GM18909 (cell line): Measurements from ENCODE around the gene MT1A.
"Not testable (repeated sequence)": the region's sequence is repeated elsewhere in the genome, so short reads cannot be mapped to it uniquely, and the experiment has no call there.

Experiments used
- ATAC-seq: cut with Tn5 transposase; IDR thresholded peaks from one replicate; pipeline ENCODE4 v1.9.1; 2021; ENCODE audit warnings: mild to moderate bottlenecking; ENCODE audit not compliant: unreplicated experiment, poor library complexity

MT1A gene

DNA sequence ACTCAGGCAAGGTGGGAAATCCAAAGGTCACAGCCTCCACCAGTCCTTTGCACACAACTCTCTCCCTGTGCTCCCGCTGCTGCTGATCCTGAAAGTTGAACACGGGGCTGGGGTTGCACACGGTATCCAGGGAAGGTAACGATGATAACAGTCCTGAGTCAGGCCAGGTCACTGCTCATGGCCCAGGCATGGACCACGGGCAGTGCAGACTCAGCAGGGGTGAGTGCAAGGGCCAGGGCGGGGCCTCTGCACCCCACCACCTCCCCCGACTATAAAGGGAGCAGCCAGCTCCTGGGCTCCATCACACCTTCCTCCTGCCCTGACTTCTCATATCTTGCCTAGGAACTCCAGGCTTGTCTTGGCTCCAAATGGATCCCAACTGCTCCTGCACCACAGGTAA is 13.1 kb downstream of the MT1A start, which contains the start of gene MT1B:
Gene MT1B (plus strand): TSS at position 301 of the 400 bp plus-strand sequence. CDS start 68 bp downstream, at position 369.
- no peak for ATAC-seq

DNA sequence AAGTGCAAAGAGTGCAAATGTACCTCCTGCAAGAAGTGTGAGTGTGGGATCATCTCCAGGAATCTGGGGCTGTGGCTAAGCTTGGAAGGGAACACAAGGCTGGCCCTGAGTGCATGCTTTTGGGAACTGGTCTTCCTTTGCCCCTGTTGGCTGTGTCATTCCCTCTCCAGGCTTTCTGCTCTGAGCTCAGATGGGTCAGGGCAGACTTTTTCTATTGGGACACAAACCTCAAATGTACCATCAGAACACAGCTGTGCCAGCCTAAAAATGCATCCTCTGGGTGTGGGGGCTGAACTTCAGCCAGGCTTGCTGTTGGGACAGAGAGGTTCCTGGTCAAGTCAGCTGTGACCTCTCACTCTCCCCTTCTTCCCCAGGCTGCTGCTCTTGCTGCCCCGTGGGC is 14.1 kb downstream of the MT1A start:
- no peak for ATAC-seq

DNA sequence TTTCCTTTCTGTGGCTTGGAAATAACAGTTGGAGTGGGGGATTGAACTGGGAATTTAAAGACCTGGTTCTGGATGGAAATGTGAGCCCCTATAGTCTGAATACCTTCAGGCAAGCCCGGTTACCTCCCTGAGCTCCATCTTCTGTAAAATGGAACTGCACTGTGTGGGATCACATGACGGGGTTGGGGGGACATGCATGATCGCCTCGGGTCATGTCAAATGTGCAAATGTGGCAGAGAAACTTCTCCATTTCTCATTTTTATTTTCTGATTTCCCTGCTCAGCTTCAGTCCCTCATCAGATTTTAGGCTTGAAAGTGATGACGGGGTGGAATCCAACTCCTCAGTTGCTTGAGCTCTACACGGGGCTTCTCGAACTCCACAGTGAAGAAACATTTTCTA is 14.8 kb downstream of the MT1A start:
- no peak for ATAC-seq

DNA sequence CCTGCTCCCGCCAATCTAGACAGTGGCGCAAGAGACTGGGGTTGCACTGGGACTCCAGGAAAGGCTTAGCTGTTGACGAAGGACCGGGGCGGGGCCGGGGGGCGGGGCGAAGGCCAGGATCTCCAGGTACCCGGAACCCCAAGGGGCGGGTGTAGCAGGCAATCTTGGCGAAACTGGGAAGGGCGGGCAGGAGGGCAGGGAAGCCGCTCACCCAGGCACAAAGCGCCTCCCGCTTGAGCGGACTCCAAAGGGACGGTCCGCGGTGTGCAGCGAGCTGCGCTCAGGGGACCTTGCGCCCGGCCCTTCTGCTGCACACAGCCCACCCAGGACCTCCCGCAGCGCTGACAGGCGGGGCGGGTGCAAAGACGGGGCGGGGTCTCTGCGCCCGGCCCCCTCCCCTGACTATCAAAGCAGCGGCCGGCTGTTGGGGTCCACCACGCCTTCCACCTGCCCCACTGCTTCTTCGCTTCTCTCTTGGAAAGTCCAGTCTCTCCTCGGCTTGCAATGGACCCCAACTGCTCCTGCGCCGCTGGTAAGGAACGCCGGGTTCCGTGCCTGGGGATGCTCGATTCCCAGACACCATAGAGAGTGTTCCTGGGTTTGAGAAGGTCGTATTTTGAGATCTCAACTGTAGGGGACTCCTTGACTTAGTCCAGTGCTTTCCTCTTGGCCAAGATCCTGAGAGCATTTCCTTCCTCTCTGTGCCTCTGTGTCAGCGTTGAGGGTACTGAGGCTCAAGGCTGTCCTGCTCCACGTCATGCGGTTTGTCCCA is 19.3 kb downstream of the MT1A start, which contains the start of gene MT1F:
Gene MT1F (plus strand): TSS at position 405 of the 772 bp plus-strand sequence. CDS start 100 bp downstream, at position 505.
- no peak for ATAC-seq

DNA sequence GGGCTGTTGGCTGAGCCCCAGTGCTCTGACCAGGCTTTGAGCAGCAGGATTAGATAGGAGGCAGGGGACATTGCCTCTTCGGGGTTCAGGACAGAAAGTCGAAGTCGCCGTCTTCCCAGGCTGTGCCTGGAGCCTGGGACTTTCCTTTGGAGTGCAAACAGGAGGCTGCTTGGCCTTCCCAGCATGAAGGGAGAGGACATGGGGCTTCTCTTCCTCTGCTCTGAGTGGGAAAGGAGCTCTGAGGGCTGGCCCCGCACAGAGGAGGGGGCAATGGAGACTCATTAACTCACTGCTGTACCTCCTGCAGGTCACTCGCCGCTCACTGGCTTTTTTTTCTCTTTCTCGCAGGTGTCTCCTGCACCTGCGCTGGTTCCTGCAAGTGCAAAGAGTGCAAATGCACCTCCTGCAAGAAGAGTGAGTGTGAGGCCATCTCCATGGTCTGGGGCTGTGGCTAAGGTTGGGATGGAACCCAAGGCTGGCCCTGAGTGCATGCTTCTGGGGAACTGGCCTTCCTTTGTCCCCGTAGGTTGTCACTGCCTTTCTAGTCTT is 19.9 kb downstream of the MT1A start:
- no peak for ATAC-seq

DNA sequence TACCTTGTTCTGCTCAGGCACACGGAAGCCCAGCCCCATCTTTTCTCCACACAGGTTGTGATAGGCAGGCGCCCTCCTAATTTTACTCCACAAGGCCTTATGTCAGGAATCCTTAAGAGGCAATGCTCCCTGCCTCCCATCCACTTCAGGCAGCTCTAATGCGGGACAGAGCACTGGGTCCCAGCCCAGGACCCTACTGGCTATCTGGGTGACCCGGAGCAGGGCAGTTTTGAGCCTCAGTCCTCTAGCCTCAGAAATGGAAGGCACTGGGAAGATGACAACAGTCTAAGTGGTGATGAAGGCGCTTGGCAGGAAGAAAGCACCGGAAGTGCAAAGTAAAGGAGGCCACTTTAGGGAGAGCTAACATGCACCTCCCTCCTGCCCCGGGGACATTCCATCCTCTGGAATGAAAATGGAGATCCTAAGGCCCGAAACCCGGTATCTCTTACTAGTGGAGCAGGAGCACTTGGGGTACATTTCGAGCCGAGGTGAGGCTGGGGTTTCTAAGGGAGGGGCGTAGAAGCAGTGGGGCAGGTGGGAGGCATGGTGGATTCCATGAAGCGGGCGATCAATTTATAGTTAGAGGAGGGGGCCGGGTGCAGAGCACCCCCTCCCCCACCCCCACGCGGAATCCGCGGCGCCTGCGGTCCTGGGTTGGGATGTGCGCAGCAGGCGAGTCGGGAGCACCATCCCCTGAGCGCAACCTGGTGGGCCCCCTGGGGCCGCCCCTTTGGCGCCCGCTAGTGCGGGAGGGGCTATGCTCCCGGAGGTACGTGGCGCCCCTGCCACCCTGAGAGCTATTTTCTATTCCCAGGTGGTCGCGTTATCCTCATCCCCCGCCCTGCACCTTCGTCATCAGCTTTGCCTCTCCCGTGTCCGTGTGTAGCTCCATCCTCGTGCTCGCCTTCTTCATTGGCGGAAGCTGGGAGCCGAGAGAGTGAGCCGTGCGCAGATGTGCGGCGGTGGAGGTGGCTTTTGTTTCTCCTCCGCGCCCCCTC is 24.2 kb downstream of the MT1A start:
- ATAC-seq = no peak

DNA sequence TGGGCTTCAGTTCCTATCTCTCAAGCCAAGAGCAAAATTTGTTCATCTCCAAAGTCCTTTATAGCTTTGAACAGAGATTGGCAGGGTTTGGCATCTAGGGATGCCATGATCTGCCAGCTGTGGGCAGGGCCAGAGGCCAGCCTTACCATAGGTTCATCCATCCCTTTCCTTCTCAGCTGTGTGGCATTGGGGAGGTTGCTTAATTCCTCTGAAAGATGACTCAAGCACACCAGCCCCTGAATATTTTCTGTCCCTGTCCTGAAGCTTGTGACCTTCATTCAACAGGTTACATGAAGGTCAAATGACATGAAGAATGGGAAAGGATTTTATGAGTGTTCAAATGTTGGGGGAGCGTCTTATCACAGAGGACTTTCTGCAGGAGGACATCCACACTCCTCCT is 26.0 kb downstream of the MT1A start:
- no peak for ATAC-seq

DNA sequence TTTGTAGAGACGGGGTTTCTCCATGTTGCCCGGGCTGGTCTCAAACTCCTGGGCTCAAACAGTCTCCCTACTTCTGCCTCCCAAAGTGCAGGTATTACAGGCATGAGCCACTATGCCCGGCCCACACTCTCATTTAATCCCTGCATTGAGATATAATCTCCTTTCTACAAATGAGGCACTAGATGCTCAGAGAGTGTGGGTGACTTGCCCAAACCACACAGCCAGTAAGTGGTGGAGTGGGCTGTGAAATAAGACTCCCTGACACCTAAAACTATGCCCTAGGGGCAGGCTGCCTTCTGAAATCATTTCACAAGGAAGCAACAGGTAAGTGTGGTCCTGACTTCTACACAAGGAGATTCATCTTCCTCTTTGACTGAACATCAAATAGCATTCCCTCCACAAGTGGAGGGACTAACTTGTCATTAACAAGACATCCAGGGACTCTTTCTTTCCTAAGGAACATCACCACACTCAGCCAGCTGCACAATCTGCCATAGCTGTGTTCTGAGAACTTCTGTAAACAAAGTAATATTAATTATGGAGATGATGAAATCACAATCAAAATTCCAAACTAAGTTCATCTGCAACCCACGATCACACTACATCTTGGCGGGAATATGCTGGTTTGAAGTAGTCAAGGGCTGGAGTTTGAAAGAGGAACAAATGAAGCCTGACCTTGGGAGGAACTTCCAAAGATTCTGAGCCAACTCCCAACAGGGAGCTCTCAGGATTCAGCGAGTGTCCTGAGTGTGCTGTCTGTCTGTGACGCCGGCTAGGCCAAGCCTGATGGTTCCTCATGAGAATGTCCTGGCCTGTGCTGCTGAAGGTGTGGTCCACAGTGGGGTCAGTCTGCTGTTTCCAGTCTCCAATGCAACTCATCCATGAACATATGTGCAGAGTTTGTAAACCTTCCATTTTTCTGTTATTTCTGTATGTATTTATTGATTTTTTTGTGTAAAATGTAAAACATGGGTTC is 27.1 kb downstream of the MT1A start:
- not testable (repeated sequence) for ATAC-seq

DNA sequence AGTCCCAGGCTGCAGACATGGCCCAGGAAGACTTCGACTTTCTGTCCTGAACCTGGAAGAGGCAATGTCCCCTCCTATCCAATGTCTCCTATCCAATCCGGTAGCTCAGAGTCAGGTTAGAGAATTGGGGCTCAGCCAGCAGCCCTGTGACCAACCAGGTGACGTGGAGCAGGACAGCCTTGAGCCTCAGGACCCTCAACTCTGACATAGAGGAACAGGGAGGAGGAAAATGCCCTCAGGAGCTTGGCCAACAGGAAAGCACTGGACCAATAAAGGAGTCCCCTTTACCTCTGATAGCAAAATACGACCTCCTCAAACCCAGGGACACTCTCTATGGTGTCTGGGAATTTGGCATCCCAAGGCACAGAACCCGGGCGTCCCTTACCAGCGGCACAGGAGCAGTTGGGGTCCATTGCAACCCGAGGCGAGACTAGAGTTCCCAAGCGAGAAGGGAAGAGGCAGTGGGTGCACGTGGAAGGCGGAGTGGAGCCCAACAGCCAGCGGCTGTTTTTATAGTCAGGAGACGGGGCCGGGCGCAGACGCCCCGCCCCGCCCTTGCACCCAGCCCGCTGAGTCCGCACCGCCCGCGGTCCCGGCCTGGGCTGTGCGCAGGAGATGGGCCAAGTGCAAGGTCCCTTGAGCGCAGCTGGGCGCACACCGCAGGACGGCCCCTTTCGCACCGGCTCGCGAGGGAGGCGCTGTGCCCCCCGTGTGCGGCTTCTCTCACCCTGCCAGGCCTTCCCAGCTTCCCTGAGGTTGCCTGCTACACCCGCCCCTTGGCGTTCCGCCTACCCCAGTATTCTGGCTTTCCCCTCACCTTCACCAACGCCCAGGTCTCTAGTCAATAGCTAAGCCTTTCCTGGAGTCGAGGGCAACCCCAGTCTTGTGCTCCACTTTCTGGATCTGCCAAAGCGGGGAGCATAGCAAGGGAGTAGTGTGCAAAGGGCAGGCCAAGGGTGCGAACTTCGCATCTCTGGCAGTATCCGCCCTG is 29.4 kb downstream of the MT1A start, which contains the start of gene MT1G:
Gene MT1G (minus strand): TSS at position 485 of the 991 bp plus-strand sequence. CDS start 72 bp downstream, at position 413.
- no peak for ATAC-seq

DNA sequence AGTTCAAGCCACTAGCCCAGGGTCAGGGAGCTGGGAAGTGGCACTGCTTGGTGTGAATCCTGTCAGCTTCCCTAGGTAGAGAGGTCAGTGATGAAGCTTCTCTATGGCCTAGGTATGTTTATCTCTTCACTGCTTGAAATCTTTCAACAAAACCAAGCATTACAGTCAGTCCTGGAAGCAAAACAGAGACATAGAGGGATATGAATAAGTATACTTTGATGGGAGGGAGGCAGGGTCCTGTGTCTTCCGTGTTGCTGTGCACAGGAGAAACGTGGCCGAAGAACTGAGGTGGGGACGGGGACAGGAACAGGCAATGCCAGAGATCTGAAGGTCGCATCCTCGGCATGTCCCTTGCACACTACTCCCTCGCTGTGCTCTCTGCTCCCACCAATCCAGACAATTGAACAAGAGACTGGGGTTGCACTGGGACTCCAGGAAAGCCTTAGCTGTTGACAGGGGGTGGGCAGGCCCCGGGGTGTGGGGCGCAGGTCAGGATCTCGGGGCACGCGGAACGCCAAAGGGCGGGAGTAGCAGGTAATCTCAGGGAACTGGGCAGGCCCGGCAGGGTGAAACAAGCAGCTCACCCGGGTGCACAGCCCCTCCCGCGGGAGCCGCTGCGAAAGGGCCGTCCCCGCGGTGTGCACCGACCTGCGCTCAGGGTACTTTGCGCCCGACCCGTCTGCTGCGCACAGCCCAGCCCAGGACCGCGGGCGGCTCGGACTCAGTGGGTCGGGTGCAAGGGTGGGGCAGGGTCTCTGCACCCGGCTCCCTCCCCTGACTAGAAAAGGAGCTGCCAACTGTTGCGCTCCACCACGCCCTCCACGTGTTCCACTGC is 30.8 kb downstream of the MT1A start, which contains the start of gene MT1H:
Gene MT1H (plus strand): TSS at position 810 of the 835 bp plus-strand sequence. CDS start 71 bp downstream, outside the sequence.
- ATAC-seq = no peak

DNA sequence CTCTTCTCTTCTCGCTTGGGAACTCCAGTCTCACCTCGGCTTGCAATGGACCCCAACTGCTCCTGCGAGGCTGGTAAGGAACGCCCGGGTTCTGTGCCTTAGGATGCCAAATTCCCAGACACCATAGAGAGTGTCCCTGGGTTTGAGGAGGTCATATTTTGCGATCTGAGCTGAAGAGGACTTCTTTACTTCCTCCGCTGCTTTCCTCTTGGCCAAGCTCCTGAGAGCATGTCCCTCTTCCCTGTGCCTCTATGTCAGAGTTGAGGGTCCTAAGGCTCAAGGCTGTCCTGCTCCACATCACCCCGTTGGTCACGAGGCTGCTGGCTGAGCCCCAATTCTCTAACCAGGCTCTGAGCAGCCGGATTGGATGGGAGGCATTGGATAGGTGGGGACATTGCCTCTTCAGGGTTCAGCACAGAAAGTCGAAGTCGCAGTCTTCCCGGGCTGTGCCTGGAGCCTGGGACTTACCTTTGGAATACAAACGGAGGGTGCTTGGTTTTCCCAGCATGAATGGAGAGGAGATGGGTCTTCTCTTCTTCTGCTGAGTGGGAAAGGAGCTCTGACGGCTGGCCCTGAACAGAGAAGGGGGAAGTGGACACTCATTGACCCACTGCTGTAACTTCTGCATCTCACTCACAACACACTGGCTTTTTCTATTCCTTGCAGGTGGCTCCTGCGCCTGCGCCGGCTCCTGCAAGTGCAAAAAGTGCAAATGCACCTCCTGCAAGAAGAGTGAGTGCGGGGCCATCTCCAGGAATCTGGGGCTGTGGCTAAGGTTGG is 31.6 kb downstream of the MT1A start:
- no peak for ATAC-seq

DNA sequence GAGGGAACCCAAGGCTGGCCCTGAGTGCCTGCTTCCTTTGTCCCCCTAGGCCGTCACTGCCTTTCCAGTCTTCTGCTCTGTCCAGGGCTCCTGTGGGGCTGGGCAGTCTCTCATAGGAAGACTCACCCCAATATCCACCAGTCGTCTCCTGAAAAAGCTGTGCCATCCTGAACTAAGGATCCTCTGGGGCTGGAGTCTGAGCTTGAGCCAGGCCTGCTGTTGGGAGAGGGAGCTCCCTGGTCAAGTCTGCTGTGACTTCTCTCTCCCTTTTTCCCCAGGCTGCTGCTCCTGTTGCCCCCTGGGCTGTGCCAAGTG is 32.1 kb downstream of the MT1A start:
- no peak for ATAC-seq

DNA sequence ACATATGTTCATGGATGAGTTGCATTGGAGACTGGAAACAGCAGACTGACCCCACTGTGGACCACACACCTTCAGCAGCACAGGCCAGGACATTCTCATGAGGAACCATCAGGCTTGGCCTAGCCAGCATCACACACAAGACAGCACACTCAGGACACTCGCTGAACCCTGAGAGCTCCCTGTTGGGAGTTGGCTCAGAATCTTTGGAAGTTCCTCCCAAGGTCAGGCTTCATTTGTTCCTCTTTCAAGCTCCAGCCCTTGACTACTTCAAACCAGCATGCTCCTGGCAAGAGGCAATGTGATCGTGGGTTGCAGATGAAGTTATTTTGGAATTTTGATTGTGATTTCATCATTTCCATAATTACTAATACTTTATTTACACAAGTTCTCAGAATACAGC is 33.2 kb downstream of the MT1A start:
- not testable (repeated sequence) for ATAC-seq

DNA sequence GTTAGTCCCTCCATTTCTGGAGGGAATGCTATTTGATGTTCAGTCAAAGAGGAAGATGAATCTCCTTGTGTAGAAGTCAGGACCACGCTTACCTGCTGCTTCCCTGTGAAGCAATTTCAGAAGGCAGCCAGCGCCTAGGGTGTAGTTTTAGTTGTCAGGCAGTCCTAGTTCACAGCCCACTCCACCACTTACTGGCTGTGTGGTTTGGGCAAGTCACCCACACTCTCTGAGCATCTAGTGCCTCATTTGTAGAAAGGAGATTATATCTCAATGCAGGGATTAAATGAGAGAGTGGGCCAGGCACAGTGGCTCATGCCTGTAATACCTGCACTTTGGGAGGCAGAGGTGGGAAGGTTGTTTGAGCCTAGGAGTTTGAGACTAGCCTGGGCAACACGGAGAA is 33.7 kb downstream of the MT1A start:
- not testable (repeated sequence) for ATAC-seq

DNA sequence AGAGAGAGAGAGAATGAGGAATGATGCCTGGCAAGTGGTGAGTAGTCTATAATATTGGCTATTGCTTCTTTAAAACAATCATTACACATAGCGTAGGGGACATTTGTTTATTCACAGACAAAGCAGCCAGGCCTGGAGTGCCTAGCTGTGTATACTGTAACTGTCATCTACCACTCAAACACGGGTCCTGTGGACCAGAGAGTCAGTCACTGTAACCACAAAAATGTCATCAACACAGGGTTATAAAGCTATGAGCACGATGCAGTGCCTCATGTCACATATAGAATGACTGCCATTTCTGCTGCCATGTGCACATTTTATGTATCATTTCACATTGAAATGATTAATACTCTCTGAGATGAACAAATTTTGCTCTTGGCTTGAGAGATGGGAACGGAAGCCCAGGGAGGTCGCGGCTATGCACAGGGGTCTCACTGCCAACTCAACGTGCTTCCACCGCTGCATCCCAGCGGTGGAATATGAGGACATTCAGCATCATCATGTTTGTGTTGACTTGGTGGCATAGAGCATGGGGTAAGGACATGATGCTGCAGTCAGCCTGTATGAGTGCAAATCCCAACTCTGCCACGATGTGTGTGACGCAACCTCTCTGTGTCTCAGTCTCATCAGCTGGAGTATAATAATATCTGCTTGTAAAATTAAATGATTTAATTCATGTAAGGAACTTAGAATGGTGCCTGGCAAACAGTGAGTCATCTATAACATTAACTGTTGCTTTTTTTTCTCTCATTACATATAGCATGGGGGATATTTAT is 34.5 kb downstream of the MT1A start:
- ATAC-seq = no peak

DNA sequence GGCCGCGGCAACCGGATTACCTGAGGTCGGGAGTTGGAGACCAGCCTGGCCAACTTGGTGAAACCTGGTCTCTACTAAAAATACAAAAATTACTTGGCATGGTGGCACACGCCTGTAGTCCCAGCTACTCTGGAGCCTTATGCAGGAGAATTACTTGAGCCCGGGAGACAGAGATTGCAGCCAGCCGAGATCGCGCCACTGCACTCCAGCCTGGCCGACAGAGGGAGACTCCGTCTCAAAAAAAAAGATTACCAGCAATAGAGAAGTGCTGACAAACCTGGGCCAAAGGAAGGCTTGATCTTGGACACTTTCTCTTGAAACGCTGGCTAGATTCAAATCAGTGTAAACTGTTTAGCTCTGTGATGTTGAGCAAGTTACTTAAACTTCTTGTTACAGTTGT is 35.5 kb downstream of the MT1A start:
- no peak for ATAC-seq
